K562 (cell line): ENCODE data around the gene RANBP3. TPM values are rescaled to one million over a fixed set of nuclear protein-coding genes. Genes with fewer than 3 reads are reported as not detected.

Experiments
- ATF3 ChIP-seq, 2 experiments: fragments of 450-650 bp in 1 of 2; sonication (generic) in 1 of 2; formaldehyde crosslinking in 1 of 2; IDR thresholded peaks in 1 of 2; conservative IDR thresholded peaks in 1 of 2; 2 replicates each; pipeline versions ENCODE4 v1.6.1 to v1.8.1; 2016 to 2023; ENCODE audit warnings: mild to moderate bottlenecking in 2 of 2, moderate library complexity in 2 of 2, inconsistent platforms in 1 of 2, missing genetic modification reagents in 1 of 2
- CSDE1 ChIP-seq, 2 experiments: fragments of 450-650 bp; IDR thresholded peaks; 2 replicates each; pipeline ENCODE4 v1.6.1; 2016; ENCODE audit warnings: mild to moderate bottlenecking in 1 of 2
- EP300 ChIP-seq: IDR thresholded peaks from 2 replicates; pipeline ENCODE4 v1.6.1; 2012; ENCODE audit warnings: low read length, improper control_type of control experiment
- HEY1 ChIP-seq: fragments of 250-450 bp; sonication (Bioruptor Pico); IDR thresholded peaks from 2 replicates; pipeline ENCODE4 v1.5.0; 2020; ENCODE audit warnings: mild to moderate bottlenecking, moderate library complexity, borderline replicate concordance
- MAZ ChIP-seq, 2 experiments: fragments of 450-650 bp in 1 of 2; sonication (generic) in 1 of 2; formaldehyde crosslinking; IDR thresholded peaks in 1 of 2; conservative IDR thresholded peaks in 1 of 2; 2 replicates each; pipeline versions ENCODE4 v1.4.0 to v1.5.0; 2020; ENCODE audit warnings: mild to moderate bottlenecking in 1 of 2, missing genetic modification reagents in 1 of 2
- MCM2 ChIP-seq: fragments of 450-650 bp; IDR thresholded peaks from 2 replicates; pipeline ENCODE4 v1.6.1; 2017; ENCODE audit warnings: low read depth, mild to moderate bottlenecking
- NFE2 ChIP-seq: IDR thresholded peaks from 2 replicates; pipeline ENCODE4 v1.6.1; 2014; ENCODE audit warnings: antibody characterized with exemption, low read depth
- NFIX ChIP-seq: fragments of 250-450 bp; sonication (Bioruptor Pico); IDR thresholded peaks from 2 replicates; pipeline ENCODE4 v1.4.0; 2020; ENCODE audit warnings: low read depth, mild to moderate bottlenecking, moderate library complexity
- PML ChIP-seq: IDR thresholded peaks from 2 replicates; pipeline ENCODE4 v1.6.1; 2012; ENCODE audit warnings: low read length, inconsistent platforms
- POU5F1 ChIP-seq: fragments of 150-350 bp; IDR thresholded peaks from 2 replicates; pipeline ENCODE4 v1.6.1; 2014; ENCODE audit warnings: borderline replicate concordance, low read length, low read depth, mild to moderate bottlenecking; ENCODE audit not compliant: partially characterized antibody
- SMAD4 ChIP-seq: fragments of 250-450 bp; sonication (Bioruptor Pico); conservative IDR thresholded peaks from 2 replicates; pipeline ENCODE4 v1.8.0; 2021; ENCODE audit warnings: inconsistent platforms, mild to moderate bottlenecking, moderate library complexity
- SMC3 ChIP-seq: conservative IDR thresholded peaks from 2 replicates; pipeline ENCODE4 v1.6.1; 2011; ENCODE audit warnings: low read depth, low read length, improper control_type of control experiment; ENCODE audit not compliant: insufficient read depth
- U2AF2 ChIP-seq: fragments of 200-400 bp; formaldehyde crosslinking; optimal IDR thresholded peaks from 2 replicates; pipeline ENCODE3; 2017; ENCODE audit warnings: low read depth, mild to moderate bottlenecking, low read length
- ZNF639 ChIP-seq, 2 experiments: fragments of 200-800 bp in 1 of 2; sonication (Bioruptor generic) in 1 of 2; sonication (generic) in 1 of 2; formaldehyde crosslinking in 1 of 2; IDR thresholded peaks in 1 of 2; conservative IDR thresholded peaks in 1 of 2; 2 replicates each; pipeline versions ENCODE4 v1.5.0 to v1.6.1; 2016 to 2020; ENCODE audit warnings: missing compliant biosample characterization in 1 of 2, missing genetic modification characterization in 1 of 2, missing genetic modification reagents in 1 of 2
- ZNF644 ChIP-seq: fragments of 200-800 bp; sonication (Bioruptor generic); IDR thresholded peaks from 2 replicates; pipeline ENCODE4 v1.6.1; 2016; ENCODE audit warnings: low read depth, missing genetic modification characterization, missing compliant biosample characterization
- polyA plus RNA-seq, 8 experiments: library from polyadenylated mRNA; depleted of rRNA in 4 of 8; stranded (reverse) in 5 of 8; unstranded in 3 of 8; fragments of >200 nt; fragmentation: Nextera tagmentation in 2 of 8; fragmentation: Illumina TruSeq in 1 of 8; extraction: Ambion mirVana in 2 of 8; extraction: Trizol in 1 of 8; gene quantifications; 2 replicates each; pipeline versions ENCODE4 v1.2.1 to v1.2.3, GENCODE V29; 2011 to 2014; ENCODE audit warnings: inconsistent platforms in 1 of 8, missing spikeins in 1 of 8
- total RNA-seq, 7 experiments: library from RNA; depleted of rRNA in 6 of 7; stranded (reverse); fragments of >200 nt in 6 of 7; fragmentation: Illumina TruSeq in 2 of 7; extraction: Trizol in 2 of 7; gene quantifications; 2 replicates each; pipeline versions ENCODE4 v1.2.1 to v1.2.3, GENCODE V29; 2011 to 2021; ENCODE audit warnings: low replicate concordance in 1 of 7
- TF ChIP-seq, protein P1 (sequence below): fragments of 250-450 bp; sonication (Bioruptor Pico); IDR thresholded peaks from 2 replicates; pipeline ENCODE4 v1.8.0; 2021; ENCODE audit warnings: moderate library complexity, mild to moderate bottlenecking, inconsistent platforms
- TF ChIP-seq, protein P2 (sequence below): sonication (generic); formaldehyde crosslinking; IDR thresholded peaks from 2 replicates; pipeline ENCODE4 v1.8.1; 2023; ENCODE audit warnings: missing genetic modification reagents, mild to moderate bottlenecking, borderline replicate concordance

RANBP3 gene
- total and polyA plus RNA-seq, 9 of the 15 experiments (the other 6 are each of a cell fraction or from before 2014, with no cell fraction given): 0.90 to 95.1 (median 63.2) TPM

DNA sequence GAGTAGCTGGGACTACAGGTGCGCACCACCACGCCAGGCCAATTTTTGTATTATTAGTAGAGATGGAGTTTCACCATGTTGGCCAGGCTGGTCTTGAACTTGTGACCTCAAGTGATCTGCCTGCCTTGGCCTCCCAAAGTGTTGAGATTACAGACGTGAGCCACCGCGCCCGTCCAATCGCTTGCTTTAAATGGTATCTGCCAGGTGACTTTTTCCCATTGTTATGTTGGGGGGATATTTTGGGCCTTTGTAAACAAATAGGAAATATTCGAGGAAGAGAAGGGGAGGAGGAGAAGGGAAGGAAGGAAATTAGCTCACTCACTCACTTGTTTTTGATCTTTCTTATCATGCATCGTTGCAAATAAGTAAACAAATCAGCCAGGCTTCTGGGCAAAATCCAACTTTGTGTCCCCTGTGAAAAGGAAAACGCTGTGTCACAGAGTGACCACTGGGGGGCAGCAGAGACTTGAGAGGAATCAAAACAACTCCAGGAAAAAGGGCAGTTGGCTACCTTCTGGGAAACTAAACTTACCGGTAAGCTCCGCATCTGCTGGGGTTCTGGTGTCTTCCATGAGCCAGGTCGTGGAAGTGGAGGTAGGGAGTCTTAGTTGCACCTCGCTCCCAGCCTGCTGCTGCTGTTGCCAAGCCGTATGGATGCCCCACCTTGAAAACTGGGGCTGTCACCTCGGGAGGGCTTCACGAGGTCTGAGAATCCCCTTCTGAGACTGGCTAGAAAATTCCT lies 9.3 kb upstream of the RANBP3 start (continued):
- TF ChIP-seq CSDE1 (IDR thresholded peaks at IDR 0.05) (no peak), SMC3 (peak; percentile 48; the same call in 1 of the 2 replicates), MAZ (CRISPR knock-in tag; conservative IDR thresholded peaks at IDR 0.05 in 1 of 2, IDR thresholded peaks at IDR 0.05 in 1 of 2) (peak; percentile 28 to 42; a peak in 1 of 4 replicates), ZNF644 (tag) (no peak), ATF3 (IDR thresholded peaks at IDR 0.05) (no peak), ATF3 (CRISPR knock-in tag; conservative IDR thresholded peaks at IDR 0.05) (no peak), NFIX (CRISPR knock-in tag) (no peak), HEY1 (CRISPR knock-in tag) (no peak), MCM2 (no peak), PML (no peak), SMAD4 (CRISPR knock-in tag) (0 out of 2 replicates have a peak, but pooled peaks have one; percentile 27), NFE2 (peak; percentile 75), POU5F1 (no peak), ZNF639 (CRISPR knock-in tag; conservative IDR thresholded peaks at IDR 0.05 in 1 of 2, IDR thresholded peaks at IDR 0.05 in 1 of 2) (no peak), EP300 (peak; percentile 32; the same call in 1 of the 2 replicates), U2AF2 (no peak)
- TF ChIP-seq, protein P1, sequence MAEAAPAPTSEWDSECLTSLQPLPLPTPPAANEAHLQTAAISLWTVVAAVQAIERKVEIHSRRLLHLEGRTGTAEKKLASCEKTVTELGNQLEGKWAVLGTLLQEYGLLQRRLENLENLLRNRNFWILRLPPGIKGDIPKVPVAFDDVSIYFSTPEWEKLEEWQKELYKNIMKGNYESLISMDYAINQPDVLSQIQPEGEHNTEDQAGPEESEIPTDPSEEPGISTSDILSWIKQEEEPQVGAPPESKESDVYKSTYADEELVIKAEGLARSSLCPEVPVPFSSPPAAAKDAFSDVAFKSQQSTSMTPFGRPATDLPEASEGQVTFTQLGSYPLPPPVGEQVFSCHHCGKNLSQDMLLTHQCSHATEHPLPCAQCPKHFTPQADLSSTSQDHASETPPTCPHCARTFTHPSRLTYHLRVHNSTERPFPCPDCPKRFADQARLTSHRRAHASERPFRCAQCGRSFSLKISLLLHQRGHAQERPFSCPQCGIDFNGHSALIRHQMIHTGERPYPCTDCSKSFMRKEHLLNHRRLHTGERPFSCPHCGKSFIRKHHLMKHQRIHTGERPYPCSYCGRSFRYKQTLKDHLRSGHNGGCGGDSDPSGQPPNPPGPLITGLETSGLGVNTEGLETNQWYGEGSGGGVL (CRISPR knock-in tag): no peak
- TF ChIP-seq, protein P2, sequence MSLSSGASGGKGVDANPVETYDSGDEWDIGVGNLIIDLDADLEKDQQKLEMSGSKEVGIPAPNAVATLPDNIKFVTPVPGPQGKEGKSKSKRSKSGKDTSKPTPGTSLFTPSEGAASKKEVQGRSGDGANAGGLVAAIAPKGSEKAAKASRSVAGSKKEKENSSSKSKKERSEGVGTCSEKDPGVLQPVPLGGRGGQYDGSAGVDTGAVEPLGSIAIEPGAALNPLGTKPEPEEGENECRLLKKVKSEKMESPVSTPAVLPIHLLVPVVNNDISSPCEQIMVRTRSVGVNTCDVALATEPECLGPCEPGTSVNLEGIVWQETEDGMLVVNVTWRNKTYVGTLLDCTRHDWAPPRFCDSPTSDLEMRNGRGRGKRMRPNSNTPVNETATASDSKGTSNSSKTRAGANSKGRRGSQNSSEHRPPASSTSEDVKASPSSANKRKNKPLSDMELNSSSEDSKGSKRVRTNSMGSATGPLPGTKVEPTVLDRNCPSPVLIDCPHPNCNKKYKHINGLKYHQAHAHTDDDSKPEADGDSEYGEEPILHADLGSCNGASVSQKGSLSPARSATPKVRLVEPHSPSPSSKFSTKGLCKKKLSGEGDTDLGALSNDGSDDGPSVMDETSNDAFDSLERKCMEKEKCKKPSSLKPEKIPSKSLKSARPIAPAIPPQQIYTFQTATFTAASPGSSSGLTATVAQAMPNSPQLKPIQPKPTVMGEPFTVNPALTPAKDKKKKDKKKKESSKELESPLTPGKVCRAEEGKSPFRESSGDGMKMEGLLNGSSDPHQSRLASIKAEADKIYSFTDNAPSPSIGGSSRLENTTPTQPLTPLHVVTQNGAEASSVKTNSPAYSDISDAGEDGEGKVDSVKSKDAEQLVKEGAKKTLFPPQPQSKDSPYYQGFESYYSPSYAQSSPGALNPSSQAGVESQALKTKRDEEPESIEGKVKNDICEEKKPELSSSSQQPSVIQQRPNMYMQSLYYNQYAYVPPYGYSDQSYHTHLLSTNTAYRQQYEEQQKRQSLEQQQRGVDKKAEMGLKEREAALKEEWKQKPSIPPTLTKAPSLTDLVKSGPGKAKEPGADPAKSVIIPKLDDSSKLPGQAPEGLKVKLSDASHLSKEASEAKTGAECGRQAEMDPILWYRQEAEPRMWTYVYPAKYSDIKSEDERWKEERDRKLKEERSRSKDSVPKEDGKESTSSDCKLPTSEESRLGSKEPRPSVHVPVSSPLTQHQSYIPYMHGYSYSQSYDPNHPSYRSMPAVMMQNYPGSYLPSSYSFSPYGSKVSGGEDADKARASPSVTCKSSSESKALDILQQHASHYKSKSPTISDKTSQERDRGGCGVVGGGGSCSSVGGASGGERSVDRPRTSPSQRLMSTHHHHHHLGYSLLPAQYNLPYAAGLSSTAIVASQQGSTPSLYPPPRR: no peak
